Astrocyte of the spinal cord (primary cell): ENCODE measurements around the gene NFIC.

ENCODE experiments used
- DNase-seq: peaks from one replicate; pipeline ENCODE4 v3.0.0; 2011; ENCODE audit warnings: low read depth, low spot score
- H3K4me3 ChIP-seq: 2 replicates; pipeline ENCODE4 v1.5.1; 2011; ENCODE audit warnings: low read depth, mild to moderate bottlenecking, low read length, moderate library complexity
- CTCF ChIP-seq: IDR thresholded peaks from 2 replicates; pipeline ENCODE4 v1.5.1; 2012; ENCODE audit warnings: low read depth, mild to moderate bottlenecking, low read length, inconsistent platforms
- in situ Hi-C: cut with HindIII; loops from 2 replicates; pipeline ENCODE4 v1.10.0; 2017; ENCODE audit warnings: low sequenced_read_pairs

Gene NFIC

GRCh38 chr19:3464587-3465235 lies 98.3 kb downstream of the NFIC start:
- DNase-seq = no peak
- no peak overlapping the region for H3K4me3 ChIP-seq
- no peak for TF ChIP-seq CTCF
- in situ Hi-C loops = no loop called here

- in situ Hi-C loops = no loop called here
- DNase-seq = no peak
- no peak overlapping the region for H3K4me3 ChIP-seq
- TF ChIP-seq CTCF = no peak
These were observed 99.2 kb downstream of the NFIC start for GRCh38 chr19:3465552-3465951.

GRCh38 chr19:3466635-3467034 lies 100.3 kb downstream of the NFIC start:
- no peak for DNase-seq
- TF ChIP-seq CTCF = no peak
- H3K4me3 ChIP-seq = no peak overlapping the region
- in situ Hi-C loops = no loop called here

GRCh38 chr19:3467437-3468198 lies 101.2 kb downstream of the NFIC start:
- no peak for DNase-seq
- no peak for TF ChIP-seq CTCF

GRCh38 chr19:3468211-3468610 lies 101.8 kb downstream of the NFIC start:
- DNase-seq = no peak
- H3K4me3 ChIP-seq = no peak overlapping the region
- in situ Hi-C loops = no loop called here
- TF ChIP-seq CTCF = no peak

More at GRCh38 chr19:3467437-3468198, 101.2 kb downstream of the NFIC start:
- in situ Hi-C loops = no loop called here
- H3K4me3 ChIP-seq = no peak overlapping the region

GRCh38 chr19:3469638-3470499 lies 103.5 kb downstream of the NFIC start:
- in situ Hi-C loops = no loop called here
- TF ChIP-seq CTCF = no peak
- H3K4me3 ChIP-seq = no peak overlapping the region
- no peak for DNase-seq
